T-helper 1 cell treated with Interleukin-12 subunit alpha and Interleukin-12 subunit beta and Interleukin-4 antibody, amounts not matched to agents 30 μg/mL and 1 μg/mL, for 36 hours (primary cell): ENCODE measurements around the gene DNAI7.

Experiments
- H3K27ac Mint-ChIP-seq: one replicate; pipeline ENCODE4 v1.8.0; 2021; ENCODE audit warnings: mild to moderate bottlenecking, mixed read lengths
- H3K27me3 Mint-ChIP-seq: one replicate; pipeline ENCODE4 v1.8.0; 2021; ENCODE audit warnings: low read depth, mixed read lengths
- H3K36me3 Mint-ChIP-seq: one replicate; pipeline ENCODE4 v1.8.0; 2021; ENCODE audit warnings: low read depth, mixed read lengths
- H3K4me1 Mint-ChIP-seq: one replicate; pipeline ENCODE4 v1.8.0; 2021; ENCODE audit warnings: low read depth, mixed read lengths
- H3K4me3 Mint-ChIP-seq: one replicate; pipeline ENCODE4 v1.8.0; 2021; ENCODE audit warnings: mild to moderate bottlenecking, moderate library complexity, mixed read lengths
- H3K9me3 Mint-ChIP-seq: one replicate; pipeline ENCODE4 v1.8.0; 2021; ENCODE audit warnings: mixed read lengths

Gene DNAI7

DNA sequence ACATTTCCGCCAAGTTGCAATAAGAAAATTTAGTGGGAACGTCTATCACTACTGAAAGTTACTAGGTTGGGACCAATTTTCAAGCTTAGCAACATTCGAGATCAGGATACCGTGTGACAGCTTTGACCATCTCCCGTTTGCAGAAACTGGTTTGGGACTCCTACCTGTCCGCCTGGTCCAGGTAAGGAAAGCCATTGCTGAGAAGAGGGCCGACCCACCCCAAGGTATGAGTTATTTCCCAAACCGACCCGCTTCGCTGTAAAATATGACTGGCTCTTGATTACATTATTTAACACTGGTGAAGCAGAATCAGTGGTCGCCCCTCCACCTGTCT, 271 bp downstream of the DNAI7 start:
- Mint-ChIP-seq H3K27ac (peak overlapping the region; percentile 92), H3K4me3 (peak overlapping the region; percentile 99), H3K36me3 (peaks cover 6% of the 10 kb centered on the region), H3K27me3 (peaks cover 5% of the 10 kb centered on the region), H3K4me1 (peaks cover 23% of the 10 kb centered on the region), H3K9me3 (no peaks in the 10 kb centered on the region)

DNA sequence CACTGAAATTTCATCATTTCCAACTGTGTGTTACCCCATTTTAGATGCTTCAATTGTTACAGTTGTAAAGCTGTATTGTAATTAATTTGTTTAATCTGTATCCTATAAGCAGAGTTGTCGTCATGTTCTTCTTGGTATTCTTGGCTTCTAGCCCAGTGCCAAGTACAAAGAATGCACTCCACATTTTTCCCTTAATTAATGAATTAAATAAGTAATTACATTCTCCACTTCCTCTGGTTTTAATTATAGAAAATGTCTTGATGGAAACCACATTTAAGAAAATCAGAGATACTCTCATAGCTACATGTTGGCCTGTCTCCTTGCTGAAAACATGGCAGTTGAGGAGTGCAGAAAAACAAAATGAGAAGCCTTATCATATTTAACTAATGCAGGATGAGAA, 746 bp downstream of the DNAI7 start:
- Mint-ChIP-seq H3K4me1 (peaks cover 23% of the 10 kb centered on the region), H3K9me3 (no peaks in the 10 kb centered on the region), H3K27me3 (peaks cover 5% of the 10 kb centered on the region), H3K4me3 (peak overlapping the region; percentile 99), H3K27ac (peak overlapping the region; percentile 92), H3K36me3 (peaks cover 4% of the 10 kb centered on the region)

DNA sequence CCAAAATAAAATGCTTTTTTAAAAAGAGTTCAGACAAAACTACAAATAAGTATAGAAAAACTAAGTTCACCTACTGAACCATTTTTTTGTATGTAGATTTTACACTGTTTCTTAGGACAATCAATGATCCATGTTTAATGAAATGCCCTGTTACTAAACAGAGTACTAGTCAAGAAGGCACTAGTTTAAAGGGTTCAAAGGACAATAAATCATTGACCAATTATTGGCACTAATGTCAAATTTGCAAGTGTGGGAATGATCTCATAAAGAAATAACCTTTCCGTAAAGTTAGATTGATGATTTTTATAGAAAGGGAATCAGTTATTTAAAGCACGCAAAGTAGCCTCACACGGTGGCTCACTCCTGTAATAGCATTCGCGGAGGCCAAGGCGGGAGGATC, 4.2 kb downstream of the DNAI7 start:
- H3K27me3 Mint-ChIP-seq = peaks cover 5% of the 10 kb centered on the region
- H3K4me1 Mint-ChIP-seq = peaks cover 32% of the 10 kb centered on the region
- H3K9me3 Mint-ChIP-seq = no peaks in the 10 kb centered on the region
- H3K27ac Mint-ChIP-seq = no peak overlapping the region
- H3K36me3 Mint-ChIP-seq = peaks cover 4% of the 10 kb centered on the region
- H3K4me3 Mint-ChIP-seq = no peak overlapping the region

DNA sequence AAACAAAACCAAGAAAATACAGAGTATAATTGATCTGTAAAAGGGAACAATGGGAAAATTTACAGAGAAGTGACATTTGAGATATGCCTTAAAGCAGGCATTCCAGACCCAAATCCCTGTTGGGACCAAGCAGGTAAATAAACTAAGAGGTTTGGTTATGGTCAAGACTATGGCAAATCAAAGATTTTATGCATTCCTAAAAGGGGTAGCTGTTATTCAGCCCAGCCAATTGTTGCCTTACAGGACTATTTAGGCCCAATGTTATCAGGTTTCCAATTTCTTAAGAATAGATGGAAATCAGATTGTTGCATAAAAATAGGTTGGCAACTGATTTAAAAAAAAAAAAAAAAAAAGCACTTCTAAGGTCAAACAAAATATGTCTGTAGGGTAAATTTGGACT, 5.3 kb downstream of the DNAI7 start:
- no peak overlapping the region for H3K27ac Mint-ChIP-seq

DNA sequence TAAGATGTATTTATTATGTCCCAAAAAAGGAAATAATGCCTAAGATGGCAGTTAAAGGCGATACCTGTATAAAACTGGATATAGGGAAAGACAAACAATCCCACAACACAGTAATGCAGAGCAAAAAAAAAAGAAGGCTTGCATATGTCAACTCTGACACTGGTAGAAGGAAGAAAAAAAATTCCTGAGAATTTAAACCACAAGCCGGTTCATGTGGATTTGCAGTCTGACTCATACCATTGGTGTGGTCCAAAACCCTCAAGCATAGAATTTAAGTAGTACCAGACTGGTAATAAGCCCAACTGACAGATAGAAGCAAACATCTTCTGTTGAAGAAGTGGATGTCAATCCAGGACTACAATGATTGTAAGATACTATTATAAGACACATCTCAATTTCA, 7.2 kb downstream of the DNAI7 start:
- H3K4me3 Mint-ChIP-seq = no peak overlapping the region
- H3K4me1 Mint-ChIP-seq = peaks cover 12% of the 10 kb centered on the region
- no peaks in the 10 kb centered on the region for H3K9me3 Mint-ChIP-seq
- no peak overlapping the region for H3K27ac Mint-ChIP-seq
- peaks cover 5% of the 10 kb centered on the region for H3K27me3 Mint-ChIP-seq
- no peaks in the 10 kb centered on the region for H3K36me3 Mint-ChIP-seq

More for the DNA sequence above, 5.3 kb downstream of the DNAI7 start:
- Mint-ChIP-seq H3K9me3 (no peaks in the 10 kb centered on the region), H3K4me1 (peaks cover 20% of the 10 kb centered on the region), H3K4me3 (no peak overlapping the region), H3K36me3 (no peaks in the 10 kb centered on the region), H3K27me3 (peaks cover 5% of the 10 kb centered on the region)

DNA sequence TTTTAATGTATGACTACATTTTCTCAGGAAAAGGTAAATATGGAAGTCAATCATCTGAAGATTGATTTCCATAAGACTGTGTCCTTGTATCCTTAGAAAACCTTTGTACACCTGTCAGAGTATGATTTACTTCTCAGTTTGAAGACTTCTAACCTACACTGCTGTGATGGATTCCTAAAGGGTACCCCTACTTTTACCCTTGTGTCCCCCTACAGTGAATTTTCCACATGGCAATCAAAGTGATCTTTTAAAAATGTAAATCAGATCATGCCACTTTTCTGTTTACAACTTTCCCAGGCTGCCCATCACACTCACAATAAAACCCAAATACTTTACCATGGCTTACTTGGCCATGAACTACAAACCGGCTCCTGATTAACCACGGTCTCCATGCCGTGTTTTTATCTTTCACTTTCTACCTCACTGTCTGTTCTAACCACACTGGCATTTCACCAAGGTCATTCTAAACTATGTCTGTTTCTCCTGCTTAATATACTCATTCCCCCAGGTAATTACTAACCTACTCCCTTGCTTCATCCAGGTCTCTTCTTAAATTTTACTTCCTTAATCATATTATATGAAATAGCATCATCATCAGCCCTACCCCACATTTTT, 8.1 kb downstream of the DNAI7 start:
- Mint-ChIP-seq H3K27ac (peak overlapping the region; percentile 12), H3K4me1 (peaks cover 12% of the 10 kb centered on the region), H3K36me3 (no peaks in the 10 kb centered on the region), H3K4me3 (peak overlapping the region; percentile 46), H3K27me3 (peaks cover 5% of the 10 kb centered on the region), H3K9me3 (no peaks in the 10 kb centered on the region)

DNA sequence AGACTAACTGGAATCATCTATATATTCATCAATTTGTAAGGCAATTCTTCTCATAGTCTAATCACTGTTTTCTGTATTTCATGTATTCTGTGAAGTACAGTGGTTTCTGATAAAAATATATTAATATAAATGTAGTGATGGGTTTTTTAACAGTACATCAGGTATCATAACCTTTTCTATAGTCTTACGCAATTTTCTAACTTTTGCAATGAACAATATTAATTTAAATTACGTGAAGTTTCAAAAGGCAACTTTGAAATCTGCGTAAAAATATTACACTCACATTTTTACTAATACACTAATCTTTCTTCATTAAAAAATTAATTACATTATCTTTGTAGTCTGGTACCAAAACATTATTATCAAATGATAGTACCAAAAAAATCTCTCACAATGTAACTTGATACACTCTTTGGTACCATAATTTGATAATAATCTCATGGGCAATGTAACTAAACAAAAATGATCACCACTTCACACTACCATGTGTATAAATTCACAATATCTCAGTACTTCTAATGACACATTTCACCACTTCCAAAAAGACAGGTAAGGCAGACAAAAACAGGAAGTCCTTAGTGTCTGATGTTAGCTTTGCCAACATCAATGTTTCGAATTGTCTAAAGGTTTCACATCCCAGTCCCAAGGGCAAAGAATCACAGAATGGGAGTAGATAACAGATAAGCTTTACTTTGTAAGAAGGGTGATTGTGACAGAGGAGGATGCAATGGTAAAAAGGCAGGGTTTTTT, 8.7 kb downstream of the DNAI7 start:
- Mint-ChIP-seq H3K27me3 (peaks cover 5% of the 10 kb centered on the region), H3K4me3 (peak overlapping the region; percentile 13), H3K36me3 (no peaks in the 10 kb centered on the region), H3K4me1 (peaks cover 12% of the 10 kb centered on the region), H3K9me3 (no peaks in the 10 kb centered on the region), H3K27ac (peak overlapping the region; percentile 2)

DNA sequence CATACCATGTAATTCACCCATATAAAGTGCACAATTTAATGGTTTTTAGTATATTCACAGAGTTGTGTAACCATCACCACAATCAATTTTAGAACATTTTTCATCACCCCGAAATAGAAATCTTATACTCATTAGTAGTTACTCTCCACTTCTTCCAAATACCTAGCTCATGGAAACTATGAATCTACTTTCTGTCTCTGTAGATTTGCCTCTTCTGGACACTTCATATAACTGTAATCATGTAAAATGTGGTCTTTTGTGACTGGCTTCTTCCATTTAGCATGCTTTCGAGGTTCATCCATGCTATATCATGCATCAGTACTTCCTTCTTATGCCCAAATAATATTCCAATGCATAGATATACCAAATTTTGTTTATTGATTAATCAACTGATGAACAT, 10.8 kb downstream of the DNAI7 start:
- Mint-ChIP-seq H3K4me1 (peaks cover 12% of the 10 kb centered on the region), H3K4me3 (no peak overlapping the region), H3K9me3 (no peaks in the 10 kb centered on the region), H3K27me3 (peaks cover 7% of the 10 kb centered on the region), H3K27ac (no peak overlapping the region), H3K36me3 (no peaks in the 10 kb centered on the region)

DNA sequence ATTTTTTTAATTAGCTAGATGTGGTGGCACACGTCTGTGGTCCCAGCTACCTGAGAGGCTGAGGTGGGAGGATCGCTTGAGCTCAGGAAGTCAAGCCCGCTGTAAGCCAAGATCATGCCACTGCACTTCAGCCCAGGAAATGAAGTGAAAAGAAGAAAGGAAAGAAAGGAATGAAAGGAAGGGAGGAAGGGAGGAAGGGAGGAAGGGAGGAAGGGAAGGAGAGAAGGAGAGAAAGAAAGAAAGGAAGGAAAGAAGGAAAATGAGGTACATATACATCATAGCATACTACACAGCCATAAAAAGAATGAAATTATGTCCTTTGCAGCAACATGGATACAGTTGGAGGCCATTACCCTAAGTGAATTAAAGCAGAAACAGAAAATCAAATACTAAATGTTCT, 12.2 kb downstream of the DNAI7 start:
- Mint-ChIP-seq H3K4me3 (no peak overlapping the region), H3K9me3 (no peaks in the 10 kb centered on the region), H3K36me3 (no peaks in the 10 kb centered on the region), H3K27me3 (peaks cover 13% of the 10 kb centered on the region), H3K27ac (no peak overlapping the region), H3K4me1 (peaks cover 12% of the 10 kb centered on the region)

DNA sequence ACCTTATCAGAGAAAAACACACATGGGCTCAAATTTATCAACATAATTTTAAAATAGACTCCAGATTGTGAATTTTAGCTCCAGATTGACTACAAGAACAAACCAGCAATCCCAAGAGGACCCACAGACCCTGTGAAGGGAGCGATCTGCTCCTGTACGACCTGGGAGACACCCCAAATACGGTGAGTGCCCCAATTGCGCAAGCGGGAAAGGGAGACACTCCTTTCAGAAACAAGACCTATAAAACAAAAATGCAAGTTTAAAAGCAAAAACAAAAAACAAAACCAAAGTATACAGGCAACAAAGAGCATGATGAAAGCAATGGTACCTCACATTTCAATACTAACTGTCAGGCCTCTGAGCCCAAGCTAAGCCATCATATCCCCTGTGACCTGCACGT, 32.1 kb downstream of the DNAI7 start:
- Mint-ChIP-seq H3K27me3 (peaks cover 9% of the 10 kb centered on the region), H3K4me1 (no peaks in the 10 kb centered on the region), H3K36me3 (no peaks in the 10 kb centered on the region), H3K4me3 (no peak overlapping the region), H3K27ac (no peak overlapping the region), H3K9me3 (no peaks in the 10 kb centered on the region)

DNA sequence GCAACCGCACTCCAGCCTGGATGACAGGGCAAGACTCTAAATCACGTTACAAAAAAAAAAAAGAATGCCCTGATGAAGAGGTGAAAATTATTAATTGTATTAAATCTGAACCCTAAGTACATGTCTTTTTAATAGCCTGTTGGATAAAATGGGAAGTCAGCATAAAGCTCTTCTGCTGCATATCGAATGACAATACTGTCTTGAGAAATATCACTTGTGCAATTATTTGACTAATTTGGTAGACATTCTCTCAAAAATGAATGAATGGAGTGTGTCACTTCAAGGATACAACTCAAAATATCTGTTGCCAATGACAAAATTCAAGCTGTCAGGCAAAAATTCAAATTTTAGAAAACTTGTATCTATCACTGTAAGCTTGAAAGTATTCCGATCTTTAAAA, 38.9 kb downstream of the DNAI7 start:
- no peaks in the 10 kb centered on the region for H3K9me3 Mint-ChIP-seq
- H3K27ac Mint-ChIP-seq = no peak overlapping the region
- H3K27me3 Mint-ChIP-seq = peaks cover 14% of the 10 kb centered on the region
- no peak overlapping the region for H3K4me3 Mint-ChIP-seq
- H3K4me1 Mint-ChIP-seq = peaks cover 5% of the 10 kb centered on the region
- H3K36me3 Mint-ChIP-seq = no peaks in the 10 kb centered on the region

DNA sequence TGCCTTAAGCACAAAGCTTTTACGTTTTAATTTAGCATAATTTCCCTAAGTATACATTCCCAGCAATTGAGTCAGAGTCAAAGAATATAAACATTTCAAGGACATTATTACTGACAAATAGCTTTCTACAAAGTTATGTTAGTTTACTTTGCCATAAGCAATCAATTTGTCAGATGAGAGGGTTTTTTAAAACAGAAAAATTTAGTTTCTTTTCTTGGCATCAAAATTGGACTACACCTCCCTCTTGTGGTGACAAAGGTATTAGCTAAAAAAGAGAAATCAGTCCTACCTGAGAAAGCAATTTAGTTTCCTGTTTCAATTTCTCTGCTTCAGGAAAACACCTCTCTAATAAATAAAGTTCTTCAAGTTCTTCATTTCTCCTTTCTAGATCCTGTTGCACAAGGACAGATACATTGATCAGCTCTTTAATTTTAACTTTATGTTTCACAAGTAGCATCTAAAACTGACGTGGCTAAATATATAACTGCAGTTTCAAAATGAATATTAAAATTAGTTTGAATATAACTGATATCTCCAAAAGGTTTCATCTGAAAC, 39.9 kb downstream of the DNAI7 start:
- peaks cover 9% of the 10 kb centered on the region for H3K27me3 Mint-ChIP-seq
- no peaks in the 10 kb centered on the region for H3K36me3 Mint-ChIP-seq
- H3K4me1 Mint-ChIP-seq = peaks cover 5% of the 10 kb centered on the region
- no peak overlapping the region for H3K4me3 Mint-ChIP-seq
- H3K27ac Mint-ChIP-seq = no peak overlapping the region
- no peaks in the 10 kb centered on the region for H3K9me3 Mint-ChIP-seq

DNA sequence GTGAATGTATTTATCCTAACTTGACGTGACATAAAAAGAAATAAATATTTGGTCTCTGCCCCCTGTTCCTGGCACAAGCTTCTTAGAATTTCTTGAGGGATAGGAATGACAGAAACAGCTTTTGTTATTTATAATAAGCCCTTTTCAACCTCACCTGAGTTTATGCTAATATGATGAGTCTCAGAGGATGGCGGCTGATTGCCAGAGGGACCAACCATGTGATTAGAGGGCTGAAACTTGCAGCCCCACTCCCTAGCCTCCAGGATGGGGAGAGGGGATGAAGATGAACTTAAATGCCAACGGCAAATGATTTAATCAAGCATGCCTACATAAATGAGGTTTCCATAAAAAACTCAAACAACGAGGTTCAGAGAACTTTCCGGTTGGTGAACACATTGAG, 42.9 kb downstream of the DNAI7 start:
- H3K4me1 Mint-ChIP-seq = peaks cover 5% of the 10 kb centered on the region
- peaks cover 4% of the 10 kb centered on the region for H3K27me3 Mint-ChIP-seq
- no peaks in the 10 kb centered on the region for H3K9me3 Mint-ChIP-seq
- H3K4me3 Mint-ChIP-seq = no peak overlapping the region
- no peak overlapping the region for H3K27ac Mint-ChIP-seq
- no peaks in the 10 kb centered on the region for H3K36me3 Mint-ChIP-seq

DNA sequence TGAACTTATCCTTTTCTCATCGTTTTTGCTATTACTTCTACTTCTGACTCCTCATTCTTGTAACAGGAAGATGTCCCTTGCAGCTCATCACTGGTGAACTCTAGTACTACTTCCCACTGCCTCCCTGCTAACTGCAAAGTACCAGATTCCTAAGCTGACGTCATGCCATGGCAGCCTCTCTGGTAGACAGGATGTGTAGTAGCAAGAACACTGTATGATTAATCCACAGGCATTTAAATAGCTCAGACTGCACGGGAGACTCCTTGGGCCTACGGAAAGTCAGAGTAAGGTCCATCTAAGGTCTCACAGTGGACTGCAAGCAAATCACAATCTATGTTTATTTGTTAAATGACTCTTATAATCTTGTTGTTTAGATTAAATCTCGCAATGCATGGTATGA, 43.5 kb downstream of the DNAI7 start:
- Mint-ChIP-seq H3K36me3 (no peaks in the 10 kb centered on the region), H3K4me1 (peaks cover 5% of the 10 kb centered on the region), H3K9me3 (no peaks in the 10 kb centered on the region), H3K27me3 (peaks cover 4% of the 10 kb centered on the region), H3K27ac (no peak overlapping the region), H3K4me3 (no peak overlapping the region)

DNA sequence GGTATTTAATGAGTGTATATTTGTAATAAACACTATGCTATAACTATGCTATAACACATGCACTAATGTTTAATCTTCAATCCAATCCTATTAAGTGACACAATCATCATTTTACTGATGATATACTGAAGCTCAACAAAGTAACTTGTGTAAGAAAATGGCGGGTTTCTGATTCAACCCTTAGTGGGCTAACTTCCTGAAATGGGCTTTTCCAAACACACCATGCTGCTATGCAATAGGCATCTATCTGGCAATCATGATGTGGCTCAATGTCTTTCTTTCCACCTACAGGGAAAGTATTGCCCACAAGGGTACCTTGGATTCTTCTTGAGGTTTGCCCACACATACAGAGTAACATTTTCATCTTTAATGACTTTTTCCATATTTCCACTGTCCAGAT, 48.3 kb downstream of the DNAI7 start:
- Mint-ChIP-seq H3K27ac (no peak overlapping the region), H3K27me3 (peaks cover 8% of the 10 kb centered on the region), H3K4me1 (no peaks in the 10 kb centered on the region), H3K4me3 (no peak overlapping the region), H3K36me3 (no peaks in the 10 kb centered on the region), H3K9me3 (no peaks in the 10 kb centered on the region)
